Measurements from ENCODE around the gene CASZ1.

- TF ChIP-seq POLR2A (conservative IDR thresholded peaks at IDR 0.05) (no peak), PHF8 (IDR thresholded peaks at IDR 0.05; ENCODE audit: borderline replicate concordance, low read length) (no peak), KLF16 (IDR thresholded peaks at IDR 0.05) (no peak)
Measured at GRCh38 chr1:10765304-10765703, 31.1 kb downstream of the CASZ1 start.
